ENCODE data around the gene RNF25.

DNA sequence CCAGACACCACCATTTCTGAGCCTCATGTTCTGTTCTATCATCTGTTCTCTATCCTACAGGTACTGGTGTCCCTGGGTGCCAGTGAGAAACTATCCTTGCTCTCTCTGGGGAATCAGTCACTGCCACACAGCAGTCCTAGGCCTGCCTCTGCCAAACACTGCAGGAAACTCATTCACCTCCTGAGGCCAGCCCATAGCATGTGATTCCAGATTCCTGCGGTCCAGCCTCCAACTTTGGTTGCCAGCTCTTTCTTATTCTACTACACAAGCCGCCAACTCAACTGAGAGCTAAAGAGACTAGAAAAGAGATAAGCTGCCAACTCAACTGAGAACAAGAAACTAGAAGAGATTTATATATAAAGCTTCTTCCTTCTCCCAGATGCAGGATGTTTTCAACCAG, 30.0 kb upstream of the RNF25 start:
- TF ChIP-seq, protein P1, sequence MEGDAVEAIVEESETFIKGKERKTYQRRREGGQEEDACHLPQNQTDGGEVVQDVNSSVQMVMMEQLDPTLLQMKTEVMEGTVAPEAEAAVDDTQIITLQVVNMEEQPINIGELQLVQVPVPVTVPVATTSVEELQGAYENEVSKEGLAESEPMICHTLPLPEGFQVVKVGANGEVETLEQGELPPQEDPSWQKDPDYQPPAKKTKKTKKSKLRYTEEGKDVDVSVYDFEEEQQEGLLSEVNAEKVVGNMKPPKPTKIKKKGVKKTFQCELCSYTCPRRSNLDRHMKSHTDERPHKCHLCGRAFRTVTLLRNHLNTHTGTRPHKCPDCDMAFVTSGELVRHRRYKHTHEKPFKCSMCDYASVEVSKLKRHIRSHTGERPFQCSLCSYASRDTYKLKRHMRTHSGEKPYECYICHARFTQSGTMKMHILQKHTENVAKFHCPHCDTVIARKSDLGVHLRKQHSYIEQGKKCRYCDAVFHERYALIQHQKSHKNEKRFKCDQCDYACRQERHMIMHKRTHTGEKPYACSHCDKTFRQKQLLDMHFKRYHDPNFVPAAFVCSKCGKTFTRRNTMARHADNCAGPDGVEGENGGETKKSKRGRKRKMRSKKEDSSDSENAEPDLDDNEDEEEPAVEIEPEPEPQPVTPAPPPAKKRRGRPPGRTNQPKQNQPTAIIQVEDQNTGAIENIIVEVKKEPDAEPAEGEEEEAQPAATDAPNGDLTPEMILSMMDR (IDR thresholded peaks at IDR 0.05): no peak
- no peak for TF ChIP-seq POLR2A (IDR thresholded peaks at IDR 0.05)
